Esophagus (tissue), 2 donors: ENCODE data around the gene YY1. TPM values are rescaled to one million over a fixed set of nuclear protein-coding genes. Genes with fewer than 3 reads are reported as not detected.
"Not testable (repeated sequence)": the region's sequence is repeated elsewhere in the genome, so short reads cannot be mapped to it uniquely, and the experiment has no call there.

Source experiments
- H3K27ac ChIP-seq, 2 donors: one replicate each; pipeline ENCODE4 v1.5.1; 2013; ENCODE audit warnings: low read depth in 2 of 2, mild to moderate bottlenecking in 2 of 2, inconsistent platforms in 1 of 2, low read length in 1 of 2, moderate library complexity in 1 of 2
- H3K27me3 ChIP-seq, 2 donors: one replicate each; pipeline ENCODE4 v1.6.1; 2013; ENCODE audit warnings: low read length in 2 of 2, control low read depth in 1 of 2, mild to moderate bottlenecking in 1 of 2; ENCODE audit not compliant: insufficient read depth in 2 of 2, control insufficient read depth in 1 of 2
- H3K36me3 ChIP-seq, 2 donors: one replicate each; pipeline ENCODE4 v1.6.1; 2013; ENCODE audit warnings: low read length in 1 of 2; ENCODE audit not compliant: control insufficient read depth in 2 of 2, insufficient read depth in 2 of 2
- H3K4me1 ChIP-seq, 2 donors: one replicate each; pipeline ENCODE4 v1.6.1; 2013; ENCODE audit warnings: low read length in 1 of 2; ENCODE audit not compliant: control insufficient read depth in 2 of 2, insufficient read depth in 2 of 2
- H3K4me3 ChIP-seq, 2 donors: one replicate each; pipeline ENCODE4 v1.5.1; 2013; ENCODE audit warnings: low read length in 2 of 2, mild to moderate bottlenecking in 2 of 2, low read depth in 1 of 2, moderate library complexity in 1 of 2
- H3K9me3 ChIP-seq, 2 donors: one replicate each; pipeline ENCODE4 v1.6.1; 2013; ENCODE audit warnings: mild to moderate bottlenecking in 2 of 2, low read depth in 1 of 2, low read length in 1 of 2, moderate library complexity in 1 of 2; ENCODE audit not compliant: control insufficient read depth in 2 of 2, insufficient read depth in 1 of 2
- WGBS, 2 donors: extraction: QIAGEN DNeasy Blood & Tissue Kit; methylation state at CpG; one replicate each; pipeline ENCODE4 v1.1.7; 2013; 5-methylcytosine and 5-hydroxymethylcytosine counted together
- polyA plus RNA-seq, 2 donors: library from polyadenylated mRNA; stranded (reverse); fragments of 200-250 nt; gene quantifications; one replicate each; pipeline ENCODE4 v1.2.3, GENCODE V29; 2013
- donor health status: healthy with polysubstance abuse.
- donor health status: Bipolar disorder and iron deficiency.

Gene YY1
- polyA plus RNA-seq, 2 donors: 24.7 to 36.9 TPM

DNA sequence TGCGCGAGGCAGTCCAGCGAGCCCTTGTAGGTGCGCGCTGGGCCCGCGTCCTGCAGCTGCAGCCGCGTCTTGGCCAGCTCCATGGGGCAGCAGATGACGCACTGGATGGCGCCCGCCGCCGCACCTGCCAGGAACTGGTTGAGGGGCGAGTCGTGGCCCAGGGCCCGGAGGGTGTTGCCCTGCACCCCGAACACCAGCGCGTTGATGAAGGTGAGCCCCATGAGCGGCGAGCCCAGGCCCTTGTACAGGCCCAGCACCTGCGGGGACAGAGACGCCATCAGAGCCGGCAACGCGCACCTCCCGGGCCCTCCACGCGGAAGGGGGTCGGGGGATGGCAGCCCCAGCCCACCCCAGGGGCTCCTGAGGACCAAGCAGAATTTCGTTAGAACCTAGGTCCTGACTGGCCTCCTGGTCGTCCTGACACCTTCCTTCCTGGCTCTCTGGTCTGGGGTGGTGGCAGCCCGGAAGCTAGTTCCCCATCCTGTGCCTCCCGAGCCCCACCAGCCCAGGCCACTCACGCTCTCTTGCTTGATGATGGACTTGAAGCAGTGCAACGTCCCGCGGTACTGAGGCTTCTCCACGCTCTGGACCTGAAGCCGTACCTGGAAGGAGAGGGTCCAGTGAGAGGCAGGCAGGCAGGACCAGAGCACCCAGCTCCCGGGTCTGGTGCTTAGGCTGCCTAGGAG, 54.0 kb downstream of the YY1 start:
- no peak overlapping the region for H3K4me3 ChIP-seq
- no peak overlapping the region for H3K27ac ChIP-seq
- WGBS, 2 donors: 94 to 95% methylated on average over 40 to 42 of the region's 42 CpGs
- H3K4me1 ChIP-seq: peaks cover 2 to 6% of the 10 kb centered on the region in 2 donors
- H3K9me3 ChIP-seq: no peaks in the 10 kb centered on the region
- H3K27me3 ChIP-seq: no peaks in the 10 kb centered on the region
- peaks cover 5 to 23% of the 10 kb centered on the region in 2 donors for H3K36me3 ChIP-seq

DNA sequence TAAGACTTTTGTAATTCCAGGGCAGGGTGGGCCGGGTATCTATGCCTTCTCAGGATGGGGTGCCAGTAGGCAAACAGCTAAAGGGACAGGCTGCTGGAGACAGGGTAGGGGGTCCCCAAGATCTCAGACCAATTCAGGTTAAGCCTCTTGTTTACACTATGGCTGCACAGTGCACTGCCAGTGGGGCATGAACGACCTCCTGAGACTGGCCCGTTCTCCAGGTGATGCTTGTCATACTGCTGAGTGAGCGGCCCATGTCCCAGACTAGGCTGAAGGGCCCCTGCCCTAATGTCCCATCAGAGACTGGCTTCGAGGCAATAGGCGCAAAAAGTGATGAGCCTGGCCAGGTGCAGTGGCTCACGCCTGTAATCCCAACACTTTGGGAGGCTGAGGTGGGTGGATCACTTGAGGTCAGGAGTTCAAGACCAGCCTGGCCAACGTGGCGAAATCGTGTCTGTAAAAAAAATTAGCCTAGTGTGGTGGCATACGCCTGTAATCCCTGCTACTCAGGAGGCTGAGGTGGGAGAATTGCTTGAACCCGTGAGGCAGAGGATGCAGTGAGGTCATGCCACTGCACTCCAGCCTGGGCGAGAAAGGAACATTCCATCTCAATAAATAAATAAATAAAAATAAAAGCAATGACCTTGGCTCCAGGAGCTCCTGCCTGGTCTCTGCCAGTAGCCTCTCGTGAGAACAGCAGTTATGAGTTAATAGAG, 54.7 kb downstream of the YY1 start:
- Histone ChIP-seq H3K27ac (no peak overlapping the region), H3K36me3 (peaks cover 5 to 23% of the 10 kb centered on the region in 2 donors), H3K9me3 (no peaks in the 10 kb centered on the region), H3K4me1 (peaks cover 2 to 8% of the 10 kb centered on the region in 2 donors), H3K4me3 (no peak overlapping the region), H3K27me3 (no peaks in the 10 kb centered on the region)
- 78 to 80% methylated on average over 14 of the region's 14 CpGs for WGBS, 2 donors

DNA sequence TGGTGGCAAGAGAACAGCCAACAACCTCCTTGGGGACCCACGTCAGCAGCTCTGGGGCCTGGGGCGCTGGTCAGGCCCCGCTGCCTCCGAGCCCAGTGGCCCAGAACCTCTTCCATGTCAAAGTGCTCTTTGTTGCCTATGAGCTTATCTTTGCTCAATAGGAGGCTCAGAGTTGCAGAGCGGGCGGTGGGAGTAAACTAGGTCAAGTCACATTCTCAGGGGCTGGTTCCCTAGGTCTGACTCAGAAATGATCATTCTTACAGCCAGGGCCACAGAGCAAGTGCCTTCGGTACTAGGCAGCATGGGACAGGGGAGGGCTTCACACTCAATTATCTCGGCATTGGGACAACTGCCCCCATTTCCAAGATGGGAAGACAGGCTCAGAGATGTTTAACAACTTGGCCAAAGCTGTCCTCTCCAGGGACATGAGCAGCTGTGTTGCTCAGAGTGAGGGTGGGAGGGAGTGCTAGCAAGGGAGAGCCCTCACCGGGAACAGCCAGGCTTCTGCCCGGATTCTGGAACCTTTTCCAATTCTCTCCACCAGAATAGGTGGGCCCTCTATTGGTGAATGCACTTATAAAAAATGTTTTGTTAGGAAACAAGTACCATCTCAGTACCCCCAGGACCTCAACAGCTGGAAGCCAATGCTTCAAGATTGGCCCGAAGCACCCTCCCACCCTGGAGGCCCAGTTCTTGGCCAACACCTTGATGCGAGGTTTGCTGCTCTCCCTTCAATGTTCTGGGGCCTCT, 55.4 kb downstream of the YY1 start:
- peaks cover 2 to 8% of the 10 kb centered on the region in 2 donors for H3K4me1 ChIP-seq
- H3K36me3 ChIP-seq: peaks cover 5 to 19% of the 10 kb centered on the region in 2 donors
- 79 to 84% methylated on average over 12 of the region's 12 CpGs for WGBS, 2 donors

DNA sequence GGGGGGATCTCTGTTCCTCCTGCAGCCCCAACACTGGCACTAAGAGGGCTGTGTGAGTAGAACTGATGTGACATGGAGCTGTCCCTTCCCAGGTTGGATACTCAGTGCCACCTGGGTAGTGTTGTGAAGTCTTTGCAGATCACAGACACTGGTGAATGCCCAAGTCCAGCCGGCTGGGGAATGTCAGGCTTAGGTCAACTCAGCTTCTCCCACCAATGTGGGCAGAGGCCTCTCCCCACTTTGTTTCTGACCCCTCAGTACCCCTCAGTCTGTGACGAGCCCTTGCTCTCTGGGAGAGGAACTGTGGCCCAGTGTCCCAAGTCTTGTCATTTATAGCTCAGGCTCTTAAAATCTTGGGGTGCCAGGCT, 56.0 kb downstream of the YY1 start:
- Histone ChIP-seq H3K27ac (no peak overlapping the region), H3K27me3 (no peaks in the 10 kb centered on the region), H3K4me3 (no peak overlapping the region), H3K36me3 (peaks cover 5 to 19% of the 10 kb centered on the region in 2 donors), H3K9me3 (no peaks in the 10 kb centered on the region), H3K4me1 (peaks cover 2 to 10% of the 10 kb centered on the region in 2 donors)
- WGBS, 2 donors: 87 to 89% methylated on average over 2 of the region's 2 CpGs

More for the DNA sequence above, 55.4 kb downstream of the YY1 start:
- no peaks in the 10 kb centered on the region for H3K27me3 ChIP-seq
- no peak overlapping the region for H3K27ac ChIP-seq
- H3K9me3 ChIP-seq: no peaks in the 10 kb centered on the region
- no peak overlapping the region for H3K4me3 ChIP-seq

DNA sequence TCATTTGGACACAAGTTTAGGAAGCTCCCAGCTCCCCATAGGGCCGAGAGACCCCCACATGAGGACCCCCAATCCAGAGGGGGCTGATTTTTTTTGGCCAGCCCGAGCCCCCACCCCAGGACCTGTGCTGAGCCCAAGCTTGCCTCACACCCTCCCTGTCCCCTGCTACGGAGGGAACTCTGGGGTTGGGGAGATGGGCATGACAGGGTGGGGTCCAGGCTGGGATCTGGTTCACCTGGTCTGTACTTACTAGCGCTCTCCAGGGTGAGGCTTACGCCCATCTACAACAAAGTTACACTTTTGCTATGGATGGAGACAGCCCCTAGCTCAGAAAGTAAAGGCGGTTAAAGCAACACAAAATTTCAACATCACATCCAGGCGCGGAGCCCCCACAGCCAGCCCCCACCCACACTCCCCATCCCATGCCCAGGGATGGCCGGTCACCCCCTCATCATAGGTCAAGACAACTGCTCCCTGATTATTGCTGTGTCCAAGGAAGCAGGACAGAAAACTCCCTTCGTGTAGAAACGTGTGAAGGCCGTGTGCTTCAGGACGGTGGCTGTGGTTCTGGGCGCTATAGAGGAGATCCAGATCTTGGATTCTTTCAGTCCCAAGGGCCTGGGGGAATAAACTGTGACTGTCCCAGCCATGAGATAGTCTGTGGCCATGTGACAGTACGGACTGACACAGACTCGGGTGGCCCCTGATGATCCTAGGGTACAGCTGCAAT, 56.6 kb downstream of the YY1 start:
- Histone ChIP-seq H3K36me3 (peaks cover 5 to 18% of the 10 kb centered on the region in 2 donors), H3K27ac (no peak overlapping the region)
- WGBS, 2 donors: 90 to 92% methylated on average over 16 of the region's 16 CpGs

DNA sequence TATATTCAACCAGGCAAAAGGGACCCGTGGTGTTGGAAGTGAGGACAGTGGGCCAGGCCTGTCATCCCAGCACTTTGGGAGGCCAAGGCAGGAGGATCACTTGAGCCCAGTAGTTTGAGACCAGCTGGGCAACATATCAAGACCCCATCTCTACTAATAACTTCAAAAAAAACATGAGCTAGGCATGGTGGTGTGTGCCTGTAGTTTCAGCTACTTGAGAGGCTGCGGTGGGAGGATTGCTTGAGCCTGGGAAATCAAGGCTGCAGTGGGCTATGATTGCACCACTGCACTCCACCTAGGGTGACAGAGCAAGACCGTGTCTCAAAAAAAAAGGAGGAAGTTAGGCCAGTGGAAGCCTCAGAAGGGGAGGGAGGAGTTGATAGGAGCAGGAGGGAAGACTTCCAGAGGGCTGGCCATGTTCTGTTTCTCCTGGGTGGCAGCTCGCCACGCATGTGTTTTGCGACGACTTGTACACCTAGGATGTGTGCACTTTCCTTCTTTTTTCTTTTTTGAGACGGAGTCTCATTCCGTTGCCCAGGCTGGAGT, 57.2 kb downstream of the YY1 start:
- no peaks in the 10 kb centered on the region for H3K9me3 ChIP-seq
- H3K27ac ChIP-seq: no peak overlapping the region
- H3K4me1 ChIP-seq: peaks cover 2 to 10% of the 10 kb centered on the region in 2 donors
- H3K27me3 ChIP-seq: no peaks in the 10 kb centered on the region
- H3K4me3 ChIP-seq: no peak overlapping the region
- H3K36me3 ChIP-seq: peaks cover 5 to 12% of the 10 kb centered on the region in 2 donors
- whole genome bisulfite sequencing, 2 donors: 80 to 86% methylated on average over 7 to 9 of the region's 9 CpGs

More for the DNA sequence above, 56.6 kb downstream of the YY1 start:
- H3K4me1 ChIP-seq: peaks cover 2 to 10% of the 10 kb centered on the region in 2 donors
- no peaks in the 10 kb centered on the region for H3K9me3 ChIP-seq
- no peaks in the 10 kb centered on the region for H3K27me3 ChIP-seq
- no peak overlapping the region for H3K4me3 ChIP-seq

DNA sequence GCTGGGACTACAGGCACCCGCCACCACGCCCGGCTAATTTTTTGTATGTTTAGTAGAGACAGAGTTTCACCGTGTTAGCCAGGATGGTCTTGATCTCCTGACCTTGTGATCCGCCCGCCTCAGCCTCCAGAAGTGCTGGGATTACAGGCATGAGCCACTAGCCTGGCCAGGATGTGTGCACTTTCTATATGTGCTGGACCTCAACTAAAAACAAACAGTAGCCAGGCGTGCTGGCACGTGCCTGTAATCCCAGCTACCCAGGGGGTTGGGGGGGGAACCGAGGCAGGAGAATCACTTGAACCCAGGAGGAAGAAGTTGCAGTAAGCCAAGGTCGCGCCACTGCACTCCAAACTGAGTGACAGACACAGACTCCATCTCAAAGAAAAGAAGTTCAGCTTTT, 57.8 kb downstream of the YY1 start:
- 79% methylated on average over 11 of the region's 11 CpGs for WGBS, 2 donors
- H3K27me3 ChIP-seq, H3K4me1 ChIP-seq, H3K4me3 ChIP-seq, H3K9me3 ChIP-seq: not testable (repeated sequence)
- Histone ChIP-seq H3K36me3 (peaks cover 1 to 11% of the 10 kb centered on the region in 2 donors), H3K27ac (peak overlapping the region in 1 of 2 donors; percentile 48)

DNA sequence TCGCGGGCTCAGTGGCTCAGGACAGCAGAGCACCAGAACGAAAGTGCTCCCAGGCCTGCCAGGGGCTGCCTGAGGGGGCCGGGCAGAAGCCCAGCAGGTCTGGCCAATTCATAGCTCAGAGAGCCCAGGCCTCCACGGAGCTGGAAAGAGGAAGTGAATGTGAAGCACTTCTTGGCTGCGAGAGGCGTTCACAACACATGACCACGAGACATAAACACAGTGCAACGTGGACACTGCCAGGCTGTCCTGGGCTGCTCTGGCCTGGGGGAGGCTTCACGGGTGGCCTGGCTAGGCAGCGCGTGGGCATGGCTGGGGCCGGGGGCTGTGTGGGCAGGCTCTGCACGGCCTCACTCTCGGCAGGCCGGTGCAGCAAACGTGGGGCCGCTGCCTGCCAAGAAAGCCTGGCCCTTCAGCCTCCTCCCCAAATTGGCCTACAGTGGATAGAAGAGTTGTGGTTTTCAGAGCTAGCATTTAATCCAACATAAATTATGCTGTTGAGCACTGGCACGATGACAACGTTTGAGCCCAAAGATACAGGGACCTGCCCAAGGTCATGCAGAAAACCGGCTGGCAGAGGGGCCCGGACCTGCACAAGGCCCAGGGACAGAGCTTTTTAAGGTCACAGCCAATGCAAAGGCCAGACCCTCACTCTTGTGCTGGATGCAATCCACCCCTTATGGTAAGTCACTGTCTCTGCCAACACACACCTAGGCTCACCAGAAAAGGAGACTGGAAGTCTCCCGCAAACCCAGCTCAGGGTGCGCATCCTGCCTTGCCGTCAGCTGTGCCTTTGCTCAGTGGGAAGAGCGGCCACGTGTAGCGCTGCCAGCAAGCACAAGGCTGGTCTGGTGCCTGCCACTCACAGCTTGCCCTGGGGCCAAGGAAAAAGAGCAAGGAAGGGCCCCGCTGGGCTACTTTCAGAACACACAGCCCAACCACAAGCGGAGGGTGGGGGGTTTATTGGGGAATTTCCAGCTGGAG, 58.7 kb downstream of the YY1 start:
- Histone ChIP-seq H3K36me3 (peaks cover 0 to 6% of the 10 kb centered on the region in 2 donors), H3K4me3 (no peak overlapping the region), H3K9me3 (no peaks in the 10 kb centered on the region), H3K4me1 (peaks cover 2 to 10% of the 10 kb centered on the region in 2 donors), H3K27me3 (no peaks in the 10 kb centered on the region), H3K27ac (peak overlapping the region; percentile 48 to 52)
- 36 to 42% methylated on average over 30 of the region's 30 CpGs for WGBS, 2 donors
